ENCODE data around the gene WASHC2A.
"Not testable (repeated sequence)": the region's sequence is repeated elsewhere in the genome, so short reads cannot be mapped to it uniquely, and the experiment has no call there.

The WASHC2A gene

DNA sequence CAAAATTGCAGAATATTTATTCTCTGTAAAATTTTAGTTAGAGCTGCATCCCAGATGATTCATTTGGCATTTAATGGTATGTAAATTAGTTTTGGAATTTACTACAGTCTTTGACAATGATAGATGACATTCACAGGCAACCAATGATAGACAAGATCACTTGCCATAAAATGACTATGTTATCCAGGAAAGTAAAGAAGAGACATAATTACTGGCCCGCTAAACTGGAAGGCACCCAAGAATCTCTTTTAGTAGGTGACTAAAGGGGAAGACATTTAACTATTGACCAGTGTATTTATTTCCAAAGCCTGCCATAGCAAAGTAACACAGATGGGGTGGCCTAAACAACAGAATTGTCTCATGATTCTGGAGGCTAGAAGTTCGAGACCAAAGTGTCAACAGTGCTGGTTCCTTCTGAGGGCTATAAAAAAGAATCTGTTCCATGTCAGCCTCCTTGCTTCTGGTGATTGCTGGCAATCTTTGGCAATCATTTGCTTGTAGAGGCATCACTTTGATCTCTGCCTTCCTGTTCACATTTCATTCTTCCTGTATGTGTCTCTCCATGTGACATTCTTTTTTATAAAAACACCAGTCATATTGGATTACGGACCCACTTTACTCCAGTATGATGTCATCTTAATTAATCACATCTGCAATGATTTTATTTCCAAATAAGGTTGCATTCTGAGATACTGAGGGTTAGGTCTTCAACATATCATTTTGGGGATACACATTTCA, 107.2 kb downstream of the WASHC2A start:
- H3K4me3 ChIP-seq (ENCODE audit: low read length); H3K36me3 ChIP-seq (ENCODE audit: insufficient read depth, low read depth, low read length); H3K9me3 ChIP-seq (ENCODE audit: insufficient read depth, low read depth, low read length); H3K27me3 ChIP-seq (ENCODE audit: insufficient read depth, low read length); H3K4me1 ChIP-seq (ENCODE audit: insufficient read depth, low read length); H3K27ac ChIP-seq (ENCODE audit: low read length); H3K9ac ChIP-seq (ENCODE audit: low read depth, low read length): not testable (repeated sequence)

All from iPS-20b (cell line).